ENCODE results near the gene WDR62. TPM values are rescaled to one million over a fixed set of nuclear protein-coding genes. Genes with fewer than 3 reads are reported as not detected.
"Not testable (repeated sequence)": the region's sequence is repeated elsewhere in the genome, so short reads cannot be mapped to it uniquely, and the experiment has no call there.

Gene WDR62
- polyA plus RNA-seq, 1 donor from 2014 or later, result 0.81 TPM

- peaks cover 0 to 2% (median 0%) of the 10 kb centered on the region in 3 donors for H3K4me1 Mint-ChIP-seq
- H3K4me3 Mint-ChIP-seq, result no peak overlapping the region
- H3K27ac Mint-ChIP-seq, result no peak overlapping the region
Observed at GRCh38 chr19:36027696-36028095, 27.0 kb upstream of the WDR62 start.

GRCh38 chr19:36028313-36029041, 26.2 kb upstream of the WDR62 start:
- no peak overlapping the region for H3K27ac Mint-ChIP-seq
- H3K27me3 Mint-ChIP-seq, result peaks cover 3% of the 10 kb centered on the region
- no peaks in the 10 kb centered on the region for H3K9me3 Mint-ChIP-seq
- peaks cover 0 to 2% (median 0%) of the 10 kb centered on the region in 3 donors for H3K4me1 Mint-ChIP-seq
- peak overlapping the region in 1 of 4 donors; percentile 39 for H3K4me3 Mint-ChIP-seq
- H3K36me3 Mint-ChIP-seq, result peaks cover 13% of the 10 kb centered on the region

More at GRCh38 chr19:36027696-36028095, 27.0 kb upstream of the WDR62 start:
- no peaks in the 10 kb centered on the region for H3K9me3 Mint-ChIP-seq
- H3K36me3 Mint-ChIP-seq, result peaks cover 13% of the 10 kb centered on the region
- H3K27me3 Mint-ChIP-seq, result peaks cover 2% of the 10 kb centered on the region

GRCh38 chr19:36030264-36031148, 24.2 kb upstream of the WDR62 start:
- peaks cover 3% of the 10 kb centered on the region for H3K27me3 Mint-ChIP-seq
- H3K4me3 Mint-ChIP-seq, result no peak overlapping the region
- H3K9me3 Mint-ChIP-seq, result no peaks in the 10 kb centered on the region
- H3K36me3 Mint-ChIP-seq, result peaks cover 17% of the 10 kb centered on the region
- H3K27ac Mint-ChIP-seq, result peak overlapping the region in 1 of 3 donors; percentile 45
- peaks cover 0 to 2% (median 0%) of the 10 kb centered on the region in 3 donors for H3K4me1 Mint-ChIP-seq

- Mint-ChIP-seq H3K4me1 (peaks cover 0 to 2% (median 1%) of the 10 kb centered on the region in 3 donors), H3K9me3 (no peaks in the 10 kb centered on the region), H3K27me3 (peaks cover 3% of the 10 kb centered on the region), H3K4me3 (no peak overlapping the region), H3K36me3 (peaks cover 15% of the 10 kb centered on the region), H3K27ac (no peak overlapping the region)
Observed at GRCh38 chr19:36031308-36031707, 23.4 kb upstream of the WDR62 start.

- Mint-ChIP-seq H3K27me3 (peaks cover 3% of the 10 kb centered on the region), H3K4me1 (peaks cover 0 to 2% (median 1%) of the 10 kb centered on the region in 3 donors), H3K9me3 (no peaks in the 10 kb centered on the region), H3K27ac (peak within 1 kb of the TSS in 1 of 3 donors; percentile 47), H3K4me3 (peak within 1 kb of the TSS in 2 of 4 donors; percentile 17 to 57), H3K36me3 (peaks cover 14% of the 10 kb centered on the region)
Observed at GRCh38 chr19:36032251-36033104, 22.2 kb upstream of the WDR62 start, which contains the start of gene CLIP3. Gene CLIP3, minus strand, starts transcription at chr19:36032873. Its CDS starts 516 bp downstream, at chr19:36032357.

GRCh38 chr19:36040495-36040894, 14.2 kb upstream of the WDR62 start:
- peaks cover 0 to 2% (median 1%) of the 10 kb centered on the region in 3 donors for H3K4me1 Mint-ChIP-seq
- no peaks in the 10 kb centered on the region for H3K27me3 Mint-ChIP-seq
- no peaks in the 10 kb centered on the region for H3K9me3 Mint-ChIP-seq
- no peak overlapping the region for H3K27ac Mint-ChIP-seq
- H3K4me3 Mint-ChIP-seq, result no peak overlapping the region
- peaks cover 8% of the 10 kb centered on the region for H3K36me3 Mint-ChIP-seq

- not testable (repeated sequence) for H3K9me3 Mint-ChIP-seq, H3K36me3 Mint-ChIP-seq, H3K27ac Mint-ChIP-seq, H3K4me1 Mint-ChIP-seq, H3K4me3 Mint-ChIP-seq, H3K27me3 Mint-ChIP-seq
Observed at GRCh38 chr19:36041092-36041491, 13.6 kb upstream of the WDR62 start.

- H3K9me3 Mint-ChIP-seq, result no peaks in the 10 kb centered on the region
- no peaks in the 10 kb centered on the region for H3K27me3 Mint-ChIP-seq
- no peak overlapping the region for H3K4me3 Mint-ChIP-seq
- no peak overlapping the region for H3K27ac Mint-ChIP-seq
- peaks cover 8% of the 10 kb centered on the region for H3K36me3 Mint-ChIP-seq
- H3K4me1 Mint-ChIP-seq, result peaks cover 0 to 2% (median 2%) of the 10 kb centered on the region in 3 donors
Observed at GRCh38 chr19:36041831-36042230, 12.9 kb upstream of the WDR62 start.

- H3K27me3 Mint-ChIP-seq, result no peaks in the 10 kb centered on the region
- peaks cover 0 to 2% (median 2%) of the 10 kb centered on the region in 3 donors for H3K4me1 Mint-ChIP-seq
- no peak overlapping the region for H3K27ac Mint-ChIP-seq
Observed at GRCh38 chr19:36043952-36044351, 10.7 kb upstream of the WDR62 start.

GRCh38 chr19:36046443-36047050, 8.2 kb upstream of the WDR62 start:
- H3K9me3 Mint-ChIP-seq, result no peaks in the 10 kb centered on the region
- H3K27ac Mint-ChIP-seq, result no peak overlapping the region
- H3K4me3 Mint-ChIP-seq, result no peak overlapping the region
- H3K4me1 Mint-ChIP-seq, result peaks cover 0 to 3% (median 2%) of the 10 kb centered on the region in 3 donors
- no peaks in the 10 kb centered on the region for H3K27me3 Mint-ChIP-seq
- H3K36me3 Mint-ChIP-seq, result peaks cover 7% of the 10 kb centered on the region

More at GRCh38 chr19:36043952-36044351, 10.7 kb upstream of the WDR62 start:
- Mint-ChIP-seq H3K9me3 (no peaks in the 10 kb centered on the region), H3K4me3 (no peak overlapping the region), H3K36me3 (peaks cover 8% of the 10 kb centered on the region)

GRCh38 chr19:36047835-36048234, 6.9 kb upstream of the WDR62 start:
- Mint-ChIP-seq H3K27me3 (no peaks in the 10 kb centered on the region), H3K9me3 (no peaks in the 10 kb centered on the region), H3K36me3 (peaks cover 7% of the 10 kb centered on the region), H3K4me1 (peaks cover 0 to 3% (median 2%) of the 10 kb centered on the region in 3 donors), H3K4me3 (peak overlapping the region in 1 of 4 donors; percentile 73), H3K27ac (no peak overlapping the region)

- Mint-ChIP-seq H3K27ac (no peak overlapping the region), H3K4me3 (no peak overlapping the region), H3K27me3 (no peaks in the 10 kb centered on the region), H3K4me1 (peaks cover 0 to 7% (median 7%) of the 10 kb centered on the region in 3 donors), H3K36me3 (peaks cover 3% of the 10 kb centered on the region), H3K9me3 (no peaks in the 10 kb centered on the region)
Observed at GRCh38 chr19:36049080-36049698, 5.5 kb upstream of the WDR62 start.

GRCh38 chr19:36051236-36051635, 3.5 kb upstream of the WDR62 start:
- no peaks in the 10 kb centered on the region for H3K9me3 Mint-ChIP-seq
- H3K36me3 Mint-ChIP-seq, result peaks cover 3% of the 10 kb centered on the region
- H3K27me3 Mint-ChIP-seq, result no peaks in the 10 kb centered on the region
- peak overlapping the region in 2 of 3 donors; percentile 80 to 91 for H3K27ac Mint-ChIP-seq
- peak overlapping the region in 2 of 4 donors; percentile 59 to 60 for H3K4me3 Mint-ChIP-seq
- peaks cover 0 to 13% (median 11%) of the 10 kb centered on the region in 3 donors for H3K4me1 Mint-ChIP-seq

Data from IgD-negative memory B cell (primary cell).